Measurements from ENCODE around the gene UBA3.

The UBA3 gene

GRCh38 chr3:69097407-69098086, 17.4 kb upstream of the UBA3 start:
- no peak for DNase-seq

DNA sequence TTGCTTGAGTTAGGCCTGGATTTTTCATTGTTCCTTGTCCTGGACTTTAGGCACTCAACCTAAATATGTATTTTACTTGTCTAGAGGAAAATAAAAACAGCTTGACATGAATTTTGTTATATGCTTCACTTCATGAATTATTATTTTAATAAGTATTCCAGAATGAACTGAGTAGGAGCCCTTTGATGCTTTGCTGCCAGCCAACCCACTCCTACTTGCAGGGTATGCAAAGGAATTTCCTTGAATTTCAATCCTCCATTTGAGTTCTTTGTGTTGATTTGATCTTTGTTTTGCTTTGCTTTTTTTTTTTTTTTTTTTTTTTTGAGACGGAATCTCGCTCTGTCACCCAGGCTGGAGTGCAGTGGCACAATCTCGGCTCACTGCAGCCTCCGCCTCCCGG, 16.1 kb upstream of the UBA3 start:
- DNase-seq = no peak

DNA sequence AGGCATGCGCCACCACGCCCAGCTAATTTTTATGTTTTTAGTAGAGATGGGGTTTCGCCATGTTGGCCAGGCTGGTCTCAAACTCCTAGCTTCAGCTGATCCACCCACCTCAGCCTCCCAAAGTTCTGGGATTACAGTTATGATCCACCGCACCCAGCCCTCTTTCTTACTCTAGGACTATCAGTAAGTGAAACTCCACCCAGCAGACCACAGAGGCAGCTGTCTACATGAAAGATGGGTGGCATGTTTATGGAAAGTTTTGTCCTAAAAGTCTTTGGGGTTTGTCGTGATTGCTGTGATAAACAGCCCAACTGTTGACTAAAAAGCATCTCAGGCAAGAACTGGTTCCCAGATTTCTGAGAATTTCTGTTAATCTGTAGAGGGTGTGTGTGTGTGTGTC, 15.5 kb upstream of the UBA3 start:
- no peak for DNase-seq

DNA sequence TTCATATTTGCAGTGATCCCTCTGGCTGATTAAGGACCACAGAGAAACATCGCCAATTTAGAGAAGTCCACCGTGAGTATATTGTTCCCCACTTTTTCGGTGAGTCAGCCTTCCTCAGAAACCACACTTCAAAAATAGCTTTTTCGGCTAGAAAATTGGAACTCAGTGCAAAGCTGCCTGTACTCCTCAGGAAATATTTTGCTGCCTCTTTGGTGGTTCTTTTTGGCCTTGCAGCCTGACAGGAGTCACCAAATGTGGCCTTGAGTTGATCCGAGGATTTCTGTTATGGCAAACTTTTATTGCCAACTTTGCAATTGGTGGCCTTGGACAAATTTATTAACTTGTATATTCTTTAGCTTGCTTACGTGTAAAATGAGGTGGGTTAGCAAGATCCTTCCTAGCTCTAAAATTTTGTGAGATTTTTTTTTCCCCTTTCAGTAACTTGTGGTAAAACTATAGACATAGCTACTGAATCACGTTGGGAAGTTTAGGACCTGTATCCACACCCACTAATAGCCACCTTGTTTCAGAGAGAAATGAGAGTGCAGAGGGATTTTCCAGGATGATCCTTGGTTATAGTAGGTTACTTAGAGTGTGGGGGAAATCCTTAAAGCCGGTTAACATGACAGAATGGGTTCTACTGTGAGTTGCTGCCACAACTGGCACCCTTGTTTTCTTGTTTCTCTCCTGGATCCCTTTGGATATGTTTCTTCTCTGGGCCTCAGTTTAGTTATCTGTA, 14.5 kb upstream of the UBA3 start:
- DNase-seq = peak; percentile 62 to 80 (median 79)

DNA sequence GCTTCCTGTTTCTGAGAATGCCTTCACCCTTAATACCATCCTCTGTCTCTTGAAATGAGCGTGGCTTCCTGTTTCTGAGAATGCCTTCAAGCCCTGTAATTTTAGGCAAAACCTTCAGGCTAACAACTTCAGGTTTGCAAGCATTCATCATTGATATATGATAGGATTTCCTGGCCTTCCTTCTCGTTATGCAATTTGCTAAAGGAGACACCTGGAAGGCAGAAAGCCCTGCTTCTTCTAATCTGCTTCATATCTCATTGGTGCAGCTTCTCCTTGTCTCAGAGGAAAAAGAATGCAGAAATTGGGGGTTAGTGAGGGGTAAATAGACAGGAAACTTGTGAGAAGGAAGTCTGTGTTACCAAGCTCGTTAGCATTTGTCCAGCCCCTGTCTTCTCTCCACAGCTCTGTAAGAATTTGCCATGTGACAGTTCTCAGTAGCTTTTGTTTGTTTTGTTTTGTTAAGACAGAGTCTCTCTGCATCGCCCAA, 11.9 kb upstream of the UBA3 start:
- peak in 2 of 3 donors; percentile 46 to 53 for DNase-seq

GRCh38 chr3:69091389-69092029, 11.3 kb upstream of the UBA3 start:
- no peak for DNase-seq

GRCh38 chr3:69090021-69090420, 9.9 kb upstream of the UBA3 start:
- DNase-seq = no peak

DNA sequence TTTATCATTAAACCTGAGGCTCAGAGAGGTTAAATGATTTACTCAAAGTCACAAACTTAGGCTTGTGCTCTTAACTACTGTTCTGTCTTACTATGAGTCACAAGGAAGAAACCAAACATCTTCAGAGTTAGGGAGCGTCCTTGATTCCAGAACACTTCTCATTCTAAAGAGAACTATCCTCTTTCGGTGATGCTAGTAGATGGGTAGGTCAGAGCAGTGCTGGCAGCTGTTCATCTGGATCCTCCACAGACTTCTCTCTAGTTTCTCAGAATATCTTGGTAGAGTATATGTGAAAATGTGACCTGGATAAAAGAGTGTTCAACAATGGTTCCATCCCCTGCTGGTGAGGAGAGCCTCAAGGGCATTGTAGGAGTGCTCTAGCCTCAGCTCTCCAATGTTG, 7.9 kb upstream of the UBA3 start:
- peak; percentile 37 to 66 (median 62) for DNase-seq

GRCh38 chr3:69087030-69087791, 7.0 kb upstream of the UBA3 start:
- no peak for DNase-seq

DNA sequence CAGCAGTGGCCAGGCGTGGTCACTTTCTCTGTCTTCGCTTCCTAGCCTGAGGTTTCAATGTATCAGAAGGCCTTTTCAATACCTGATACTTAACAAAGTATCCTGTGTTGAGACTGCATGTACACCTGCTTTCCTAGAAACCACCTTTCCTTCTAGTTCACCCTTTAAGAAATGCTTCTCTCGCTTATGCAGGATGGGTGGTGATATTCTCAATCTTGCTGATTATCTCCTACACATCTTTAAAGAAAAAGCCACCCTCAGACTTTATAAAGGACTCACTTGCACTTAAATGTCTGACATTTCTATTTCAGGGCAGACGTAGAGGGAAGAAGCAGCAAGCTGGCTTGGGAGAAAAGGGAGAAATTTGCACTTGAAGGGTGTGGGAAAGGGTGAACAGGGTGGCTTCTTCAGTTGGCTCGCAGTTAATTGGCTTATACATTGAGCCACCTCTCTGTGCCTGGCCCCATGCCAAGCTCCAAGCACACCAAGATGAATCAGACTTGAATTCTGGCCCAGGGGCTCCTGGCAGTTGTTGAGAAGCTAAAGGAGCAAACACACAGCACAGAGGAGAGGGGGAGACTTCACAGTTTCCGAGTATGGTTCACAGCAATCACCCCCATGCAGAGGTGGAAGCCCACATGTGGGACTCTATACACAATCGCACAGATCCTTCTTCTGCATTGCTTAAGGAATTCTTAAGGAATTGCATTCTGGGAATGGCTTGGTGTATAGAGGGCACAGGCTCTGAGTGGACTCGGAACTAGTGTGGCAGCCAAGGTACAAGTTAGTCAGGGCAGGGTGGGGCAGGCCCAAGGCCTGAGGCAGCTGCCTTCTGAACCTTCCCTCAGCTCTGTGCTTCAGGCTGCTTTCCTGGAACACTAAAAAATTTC, 5.9 kb upstream of the UBA3 start:
- peak; percentile 69 to 85 (median 79) for DNase-seq

GRCh38 chr3:69085168-69085832, 5.1 kb upstream of the UBA3 start:
- DNase-seq = peak; percentile 46 to 67 (median 49)

DNA sequence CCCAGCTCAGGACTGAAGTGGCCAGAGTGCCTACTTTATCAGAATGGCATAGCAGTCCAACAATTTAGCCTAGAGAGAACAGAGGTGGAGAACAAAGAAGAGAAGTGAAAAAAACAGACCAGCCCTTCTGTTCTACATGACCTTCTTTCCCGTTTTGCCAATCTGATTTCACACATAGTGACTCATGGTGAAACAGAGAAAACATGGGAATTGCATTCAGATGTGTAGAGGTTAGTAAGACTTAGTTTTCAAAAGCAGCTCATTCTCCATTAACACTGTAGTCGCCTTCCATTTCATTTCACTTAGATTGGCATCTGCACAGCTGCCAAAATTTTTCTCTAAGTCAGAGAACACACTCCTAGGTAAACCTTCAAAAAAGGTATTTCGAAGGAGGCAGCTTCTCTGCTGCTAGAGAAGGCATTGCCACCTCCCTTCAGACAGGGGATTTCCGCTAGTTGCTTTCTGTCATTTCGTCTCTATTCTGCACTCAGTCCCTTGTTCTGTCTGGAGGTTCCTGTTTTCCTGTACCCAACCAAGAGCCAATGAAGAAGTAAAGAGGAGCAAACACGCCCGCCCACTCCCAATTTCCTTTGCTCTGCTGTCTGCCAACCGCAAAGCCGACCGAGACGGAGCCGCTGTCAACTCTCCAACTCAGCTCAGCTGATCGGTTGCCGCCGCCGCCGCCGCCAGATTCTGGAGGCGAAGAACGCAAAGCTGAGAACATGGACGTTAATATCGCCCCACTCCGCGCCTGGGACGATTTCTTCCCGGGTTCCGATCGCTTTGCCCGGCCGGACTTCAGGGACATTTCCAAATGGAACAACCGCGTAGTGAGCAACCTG, 4.4 kb upstream of the UBA3 start, which contains the start of gene ARL6IP5:
Gene ARL6IP5 (plus strand): TSS at position 612 of the 842 bp plus-strand sequence. CDS start 111 bp downstream, at position 723.
- peak; percentile 96 to 98 (median 98) for DNase-seq

- peak; percentile 92 to 97 (median 95) for DNase-seq
Measured at GRCh38 chr3:69082805-69083204, 2.6 kb upstream of the UBA3 start.

GRCh38 chr3:69082361-69082760, 2.2 kb upstream of the UBA3 start:
- DNase-seq = peak in 1 of 3 donors; percentile 36

GRCh38 chr3:69081583-69082262, 1.6 kb upstream of the UBA3 start:
- no peak for DNase-seq

DNA sequence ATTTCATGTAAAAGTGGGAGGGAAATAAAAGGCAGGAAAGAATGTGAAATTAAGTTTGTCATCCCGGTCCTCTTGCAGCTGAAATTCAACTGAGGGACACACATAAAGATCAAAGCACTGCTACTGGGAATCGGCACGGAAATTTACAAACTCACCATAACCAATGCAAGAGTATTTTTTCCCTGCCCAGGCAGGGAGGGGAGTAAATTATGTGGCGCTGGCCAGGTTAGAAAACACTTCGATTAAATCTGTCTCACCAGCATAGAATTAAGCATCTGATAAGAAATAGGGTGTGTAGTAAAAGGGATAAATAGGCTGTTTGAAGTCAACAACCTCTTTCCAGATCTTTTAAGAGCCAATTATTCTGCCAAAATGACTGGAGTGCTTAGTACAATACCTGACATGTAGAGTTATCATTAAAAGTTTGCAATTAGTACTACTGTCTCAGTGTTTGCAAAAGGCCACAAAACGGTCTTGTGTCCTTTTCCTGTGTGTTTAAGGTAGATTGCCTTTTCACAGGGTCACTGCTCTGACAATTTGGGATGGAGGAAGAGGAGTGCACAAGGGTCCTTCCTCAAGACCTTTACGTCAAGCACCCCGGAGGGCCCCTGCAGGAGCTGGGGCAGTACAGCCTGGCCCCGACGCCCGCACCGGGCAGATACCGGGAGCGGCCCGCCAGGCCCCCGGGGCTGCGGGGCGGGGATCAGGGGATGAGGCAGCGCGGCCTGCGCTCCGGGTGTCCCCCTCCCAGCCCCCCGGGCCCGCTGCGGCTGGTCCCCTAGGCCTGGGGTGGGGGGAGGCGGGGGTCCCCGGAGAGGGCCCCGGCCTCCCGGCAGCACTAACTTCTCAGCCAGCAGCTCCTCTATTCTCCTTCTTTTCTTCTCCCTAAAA, 651 bp downstream of the UBA3 start:
- peak in 1 of 3 donors; percentile 52 for DNase-seq

DNA sequence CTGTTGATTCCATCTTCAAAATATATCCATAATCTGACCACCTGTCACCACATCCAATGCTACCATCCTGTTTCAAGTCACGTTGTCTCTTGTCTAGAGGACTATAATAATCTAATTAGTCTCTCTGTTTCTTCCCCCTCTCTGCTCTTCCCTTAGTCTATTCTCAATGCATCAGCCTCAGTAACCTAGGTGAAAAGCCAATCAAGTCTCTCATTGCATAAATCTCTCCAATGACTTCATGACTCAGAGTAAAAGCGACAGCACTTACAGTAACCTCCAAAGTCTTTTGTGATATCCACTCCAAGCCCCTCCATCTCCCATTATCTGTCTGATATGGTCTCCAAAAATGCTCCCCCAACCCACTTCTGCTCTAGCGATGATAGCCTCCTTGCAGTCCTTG, 7.2 kb downstream of the UBA3 start:
- DNase-seq = no peak

- no peak for DNase-seq
Measured at GRCh38 chr3:69066121-69066520, 14.0 kb downstream of the UBA3 start.

Measured in suppressor macrophage treated with lipopolysaccharide for 1 hour (primary cell).